GM19397 (cell line): ENCODE measurements around the gene TRA2B.

Experiments used
- ATAC-seq: cut with Tn5 transposase; IDR thresholded peaks from one replicate; pipeline ENCODE4 v1.9.1; 2021; ENCODE audit warnings: mild to moderate bottlenecking, moderate library complexity; ENCODE audit not compliant: unreplicated experiment

Gene TRA2B

DNA sequence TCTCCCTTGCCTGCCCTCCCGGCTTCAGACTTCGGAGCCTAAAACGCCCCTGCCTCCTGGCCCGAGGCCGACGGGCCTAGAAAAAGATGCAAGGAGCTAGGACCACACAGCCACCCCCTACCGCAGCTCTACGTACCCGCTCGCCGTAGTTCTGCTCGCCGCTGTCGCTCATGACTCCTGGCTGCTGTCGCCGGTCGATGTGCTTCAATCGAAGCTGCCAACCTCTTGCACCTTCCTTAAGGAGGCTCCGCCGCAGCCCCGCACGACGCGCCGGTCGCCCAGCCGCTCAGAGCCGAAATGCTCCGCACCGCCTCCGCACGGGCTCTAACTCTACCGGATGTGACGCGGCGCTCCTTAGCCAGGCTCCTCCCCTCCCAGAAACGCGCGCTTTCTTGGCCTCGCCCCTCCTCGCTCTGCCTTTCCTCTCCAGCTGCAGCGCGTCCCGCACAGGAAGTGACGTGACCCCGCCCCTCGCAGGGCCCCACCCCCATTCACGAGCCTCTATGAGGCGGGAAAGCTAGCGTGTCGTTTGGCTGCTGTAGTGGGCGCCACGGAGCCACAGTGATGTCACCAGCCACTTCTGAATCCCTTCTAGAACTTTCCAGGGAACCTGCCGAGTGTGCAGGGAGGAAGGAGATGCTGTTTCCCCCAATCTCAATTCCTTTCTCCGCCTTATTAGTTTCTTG, at the start of gene TRA2B:
TRA2B (minus strand) TSS at position 326 of the 686 bp plus-strand sequence; CDS start at position 172, 154 bp downstream.
- ATAC-seq = peak; percentile 93

DNA sequence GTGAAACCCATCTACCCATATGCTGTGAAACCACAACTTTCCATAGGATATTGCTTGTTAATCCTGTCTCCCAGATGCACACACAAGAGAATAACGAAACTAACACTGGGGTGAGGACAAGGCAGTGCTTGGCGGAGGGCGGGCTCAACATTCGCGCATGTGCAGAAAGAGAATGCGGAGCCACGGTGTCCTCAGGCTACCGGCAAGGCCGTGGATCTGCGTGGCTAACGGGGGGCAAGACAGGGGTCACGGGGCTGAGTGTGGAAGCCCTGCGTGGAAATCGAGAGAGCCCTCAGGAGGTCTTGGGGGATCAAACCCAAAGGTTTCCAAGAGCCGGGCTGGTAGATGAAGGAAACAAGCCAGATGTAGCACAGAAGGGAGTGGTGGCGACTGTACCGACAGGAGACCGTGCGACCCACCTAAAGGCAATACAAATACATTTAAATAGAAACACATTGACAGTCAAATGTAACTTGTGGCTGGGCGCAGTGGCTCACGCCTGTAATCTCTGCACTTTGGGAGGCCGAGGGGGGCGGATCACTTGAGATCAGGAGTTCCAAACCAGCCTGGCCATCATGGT, 48.5 kb upstream of the TRA2B start:
- ATAC-seq = no peak

DNA sequence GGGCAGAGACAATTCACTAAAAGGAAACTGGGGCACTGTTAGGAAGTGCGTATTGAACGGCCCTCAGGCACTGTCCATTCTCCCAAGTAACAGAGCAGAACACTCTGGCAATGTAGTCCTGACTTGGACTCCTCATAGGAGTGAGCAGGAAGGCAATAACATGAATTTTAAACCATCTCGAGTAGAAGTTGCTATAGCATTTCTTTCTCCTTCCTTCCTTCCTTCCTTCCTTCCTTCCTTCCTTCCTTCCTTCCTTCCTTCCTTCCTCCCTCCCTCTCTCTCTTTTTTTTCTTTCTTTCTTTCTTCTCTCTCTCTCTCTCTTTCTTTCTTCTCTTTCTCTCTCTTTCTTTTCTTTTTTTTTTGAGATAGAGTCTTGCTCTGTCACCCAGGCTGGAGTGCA, 46.4 kb upstream of the TRA2B start:
- no peak for ATAC-seq

DNA sequence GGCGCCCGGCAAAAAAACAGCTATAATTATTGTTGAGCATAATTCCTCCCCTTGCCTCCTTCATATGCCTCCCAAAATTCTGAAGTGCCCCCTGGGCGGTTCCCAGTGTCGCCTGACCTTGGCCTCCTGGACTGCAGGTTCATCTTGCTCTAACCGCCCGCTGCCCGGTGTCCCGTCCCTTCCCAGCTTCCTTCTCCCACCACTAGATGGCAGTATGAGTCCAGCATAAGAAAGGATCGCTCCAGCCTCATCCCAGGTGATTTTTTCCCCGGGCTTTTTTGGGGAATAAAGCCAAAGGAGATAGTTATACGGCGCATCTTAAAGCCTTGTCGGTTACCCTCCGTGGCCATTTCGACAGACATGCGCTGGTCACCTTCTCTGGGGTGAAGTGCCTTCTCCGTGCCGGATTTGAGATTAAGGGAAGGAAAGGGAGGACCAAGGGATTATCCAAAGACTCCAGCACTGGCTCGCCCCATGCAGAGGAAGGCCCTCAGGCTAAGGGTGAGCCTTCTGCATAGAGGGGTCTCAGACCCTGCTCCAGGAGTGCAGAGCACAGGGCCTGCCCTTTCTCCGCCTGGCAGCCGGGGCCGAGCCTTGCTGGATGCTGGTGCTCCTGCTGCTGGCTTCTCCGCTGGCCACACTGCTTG, 45.8 kb upstream of the TRA2B start:
- ATAC-seq = no peak

DNA sequence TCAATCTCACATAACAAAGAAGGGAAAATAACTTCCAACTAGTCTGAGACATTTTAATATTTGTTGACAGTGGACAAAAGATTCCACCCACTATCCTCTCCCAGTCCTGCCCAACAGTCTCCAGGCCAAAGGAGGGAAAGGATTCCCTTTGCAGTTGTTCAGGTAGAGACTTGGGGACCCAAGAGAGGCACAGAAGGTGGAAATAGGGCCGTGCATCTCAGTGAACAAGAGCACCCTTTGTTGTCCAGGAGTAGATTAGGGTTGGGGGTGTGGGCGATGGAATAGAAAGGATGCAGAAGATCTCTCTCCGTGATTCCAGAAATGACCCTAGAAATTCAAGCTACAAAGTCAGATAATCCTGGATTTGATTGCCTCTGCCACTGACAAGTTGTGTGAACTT, 44.8 kb upstream of the TRA2B start:
- no peak for ATAC-seq

DNA sequence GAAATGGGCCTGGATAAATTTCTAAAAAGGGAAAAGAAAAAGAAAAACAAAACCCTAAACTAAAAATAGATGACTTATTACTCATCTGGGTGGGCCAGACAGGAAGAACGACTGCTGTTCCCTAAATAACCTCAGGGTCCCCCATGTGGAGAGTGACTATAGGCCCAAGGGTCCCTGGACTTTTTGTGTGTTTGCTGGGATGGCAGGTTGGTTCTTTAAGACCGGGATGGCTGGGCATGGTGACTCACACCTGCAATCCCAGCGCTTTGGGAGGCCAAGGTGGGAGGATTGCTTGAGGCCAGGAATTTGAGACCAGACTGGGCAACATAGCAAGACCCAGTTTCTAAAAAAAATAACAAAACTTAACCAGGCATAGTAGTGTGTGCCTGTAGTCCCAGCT, 43.8 kb upstream of the TRA2B start:
- no peak for ATAC-seq

DNA sequence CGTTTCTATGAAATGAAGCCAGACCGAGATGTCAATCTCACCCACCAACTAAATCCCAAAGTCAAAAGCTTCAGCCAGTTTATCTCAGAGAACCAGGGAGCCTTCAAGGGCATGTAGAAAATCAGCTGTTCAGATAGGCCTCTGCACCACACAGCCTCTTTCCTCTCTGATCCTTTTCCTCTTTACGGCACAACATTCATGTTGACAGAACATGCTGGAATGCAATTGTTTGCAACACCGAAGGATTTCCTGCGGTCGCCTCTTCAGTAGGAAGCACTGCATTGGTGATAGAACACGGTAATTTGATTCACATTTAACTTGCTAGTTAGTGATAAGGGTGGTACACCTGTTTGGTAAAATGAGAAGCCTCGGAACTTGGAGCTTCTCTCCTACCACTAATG, 41.9 kb upstream of the TRA2B start:
- ATAC-seq = no peak

DNA sequence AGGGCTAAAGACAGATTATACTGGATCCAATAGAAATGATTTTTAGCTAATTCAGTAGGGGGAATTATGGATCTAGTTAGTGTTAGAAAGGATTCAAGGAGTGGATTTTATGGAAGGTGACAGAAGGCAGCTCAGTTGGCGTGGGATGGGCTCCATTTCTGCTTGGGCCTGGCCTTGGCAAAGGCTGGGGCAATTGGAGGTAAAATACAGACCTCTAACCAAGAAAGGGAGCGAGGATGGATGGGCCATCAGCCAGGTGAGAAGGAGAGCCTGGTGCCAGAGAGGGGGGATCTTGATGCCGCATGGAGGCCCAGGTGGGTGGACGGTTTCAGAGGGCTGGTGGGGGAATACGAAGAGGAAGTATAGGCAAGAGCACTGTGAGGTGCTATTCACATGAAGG, 40.7 kb upstream of the TRA2B start:
- ATAC-seq = no peak

DNA sequence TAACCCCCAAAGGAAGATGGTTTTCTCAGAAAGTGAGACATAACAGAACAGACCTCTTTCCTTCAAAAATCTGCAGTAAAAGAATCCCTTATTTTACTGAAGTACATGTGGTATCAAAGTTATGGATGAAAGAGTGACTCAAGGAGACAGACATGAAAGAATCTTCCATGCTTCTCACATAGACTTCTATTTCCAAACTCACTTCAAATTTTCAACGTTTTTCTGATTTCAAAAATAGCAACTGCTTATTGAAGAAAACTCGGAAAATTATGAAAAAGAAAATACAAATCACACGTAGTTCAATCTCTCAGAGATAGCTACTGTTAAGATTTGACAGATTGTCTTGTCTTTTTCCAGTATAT, 39.8 kb upstream of the TRA2B start:
- no peak for ATAC-seq

DNA sequence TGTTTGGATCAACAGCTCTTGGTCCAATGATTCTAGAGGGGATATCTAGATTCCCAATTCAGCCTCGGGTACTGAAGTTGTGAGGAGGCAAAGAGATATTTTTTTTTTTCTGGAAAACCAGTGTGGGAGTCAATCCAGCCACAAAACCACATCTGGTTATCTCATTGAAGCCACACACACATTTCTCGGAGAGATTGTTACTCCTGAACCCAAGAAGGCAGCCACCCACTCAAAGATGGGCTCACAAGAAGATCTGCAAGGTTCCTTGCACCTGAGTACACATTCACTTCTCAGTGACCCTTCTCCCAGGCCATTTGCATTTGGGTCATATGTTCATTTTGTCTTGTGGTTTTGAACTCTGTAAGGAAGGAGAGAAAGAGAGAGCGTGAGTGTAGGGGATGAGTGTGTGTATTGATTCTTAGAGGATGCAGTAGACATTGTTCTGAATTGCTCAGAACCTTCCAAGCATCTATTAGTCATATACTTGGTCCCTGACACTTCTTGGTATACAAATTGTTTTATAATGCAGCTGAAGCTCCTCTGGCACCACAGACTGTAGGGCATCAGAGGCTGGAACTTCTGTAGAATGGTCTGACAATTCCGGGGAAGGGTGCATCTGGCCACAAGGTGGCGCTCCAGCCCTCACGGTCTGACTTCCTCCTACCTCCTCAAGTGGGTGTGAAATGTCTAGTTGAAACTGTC, 39.3 kb upstream of the TRA2B start:
- no peak for ATAC-seq

DNA sequence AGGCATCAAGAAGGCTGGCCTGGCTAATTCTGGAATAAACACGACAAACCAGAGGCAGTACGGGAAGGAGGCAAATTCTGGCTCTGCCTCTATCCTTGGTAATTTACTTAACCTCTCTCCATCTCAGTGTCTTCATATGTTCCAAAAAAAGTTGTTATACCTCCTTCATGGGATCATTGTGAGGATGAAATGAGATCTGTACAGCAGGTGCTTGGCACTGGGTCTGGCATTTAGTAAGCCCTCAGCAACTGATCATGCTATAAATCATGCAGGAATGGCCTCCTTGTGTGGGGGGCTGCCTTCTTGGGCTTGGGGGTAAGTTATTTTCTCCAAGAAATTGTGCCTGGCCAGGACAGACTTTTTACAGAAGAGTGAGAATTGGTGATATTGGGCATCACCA, 38.3 kb upstream of the TRA2B start:
- no peak for ATAC-seq

DNA sequence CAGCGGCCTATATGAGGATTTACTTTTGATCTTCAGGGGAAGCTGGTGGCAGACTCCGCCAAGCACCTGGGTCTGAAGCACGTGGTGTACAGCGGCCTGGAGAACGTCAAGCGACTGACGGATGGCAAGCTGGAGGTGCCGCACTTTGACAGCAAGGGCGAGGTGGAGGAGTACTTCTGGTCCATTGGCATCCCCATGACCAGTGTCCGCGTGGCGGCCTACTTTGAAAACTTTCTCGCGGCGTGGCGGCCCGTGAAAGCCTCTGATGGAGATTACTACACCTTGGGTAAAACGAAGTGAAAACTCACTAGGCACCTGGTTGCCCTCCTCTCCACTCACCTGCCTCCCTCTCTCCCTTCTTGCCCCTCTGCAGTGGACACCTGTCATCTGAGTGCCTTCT, 33.8 kb upstream of the TRA2B start:
- no peak for ATAC-seq

DNA sequence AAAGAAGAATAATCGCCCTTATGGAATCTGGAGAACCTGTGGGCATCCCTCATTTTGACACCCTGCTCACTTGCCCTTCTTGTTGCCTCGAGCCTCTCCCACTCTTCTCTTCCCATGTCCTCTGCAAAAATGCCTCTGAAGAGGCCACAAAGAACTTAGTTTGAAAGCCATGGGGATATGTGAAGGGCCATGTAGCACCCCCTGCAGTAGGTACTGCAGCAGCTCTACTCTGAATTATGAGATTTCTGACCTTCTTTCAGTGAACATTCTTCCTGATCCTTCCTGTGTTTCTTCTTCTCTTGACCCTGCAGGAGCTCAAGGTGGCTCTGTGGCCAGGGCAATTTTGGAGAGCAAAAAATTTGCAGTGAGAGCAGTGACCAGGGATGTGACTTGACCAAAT, 30.4 kb upstream of the TRA2B start:
- ATAC-seq = no peak

DNA sequence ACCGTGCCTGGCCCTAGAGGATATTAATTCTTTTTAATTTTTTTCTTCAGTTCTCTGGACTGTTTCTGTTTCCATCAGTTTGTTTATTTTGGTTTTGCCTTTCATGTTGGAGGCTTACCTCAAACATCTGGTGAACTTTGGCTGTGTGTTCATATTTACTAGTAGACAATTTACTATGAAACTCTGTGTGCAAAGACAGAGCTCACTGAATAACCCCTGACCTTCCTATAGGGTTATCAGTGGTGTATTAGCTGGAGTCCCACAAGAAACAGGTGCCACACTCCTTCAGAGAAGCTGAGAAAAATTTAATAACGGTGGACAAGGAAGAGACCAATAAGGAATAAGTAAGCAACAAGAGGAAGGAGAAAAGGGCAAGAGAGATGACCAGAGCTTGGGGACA, 28.8 kb upstream of the TRA2B start:
- no peak for ATAC-seq

DNA sequence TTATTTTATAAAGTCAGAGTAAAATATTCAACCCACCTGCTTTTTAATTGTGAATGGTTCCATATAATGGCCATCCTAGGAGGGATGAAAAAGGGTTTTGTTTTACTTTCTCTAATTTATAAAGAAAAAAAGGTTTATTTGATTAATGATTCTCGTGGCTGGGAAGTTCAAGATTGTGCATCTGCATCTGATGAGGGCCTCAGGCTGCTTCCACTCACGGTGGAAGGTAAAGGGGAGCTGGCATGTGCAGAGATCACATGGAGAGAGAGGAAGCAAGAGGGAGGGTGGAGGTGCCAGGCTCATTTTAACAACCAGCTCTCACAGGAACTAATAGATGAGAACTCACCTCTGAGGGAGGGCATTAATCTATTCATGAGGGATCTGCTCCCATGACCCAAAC, 27.7 kb upstream of the TRA2B start:
- ATAC-seq = no peak

DNA sequence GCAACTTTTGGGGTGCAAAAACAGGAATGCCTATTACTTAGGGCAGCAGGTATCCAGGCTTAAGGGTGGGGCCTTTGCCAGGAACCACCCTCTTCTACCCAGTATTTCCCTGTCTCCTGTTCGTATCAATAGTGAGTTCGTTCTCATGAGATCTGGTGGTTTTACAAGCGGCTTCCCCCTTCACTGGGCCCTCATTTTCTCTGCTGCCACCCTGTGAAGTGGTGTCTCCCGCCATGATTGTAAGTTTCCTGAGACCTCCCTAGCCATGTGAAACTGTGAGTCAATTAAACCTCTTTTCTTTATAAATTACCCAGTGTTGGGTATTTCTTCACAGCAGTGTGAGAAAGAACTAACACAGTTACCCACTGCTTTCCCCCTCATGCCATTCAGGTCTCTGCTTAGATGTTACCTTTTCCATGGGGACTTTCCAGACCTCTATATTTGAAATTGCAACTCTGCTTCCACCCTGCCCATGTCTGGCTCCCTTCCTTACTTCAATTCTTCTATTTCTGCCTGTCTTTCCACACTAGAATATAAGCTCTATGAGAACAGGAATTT, 23.9 kb upstream of the TRA2B start:
- no peak for ATAC-seq

DNA sequence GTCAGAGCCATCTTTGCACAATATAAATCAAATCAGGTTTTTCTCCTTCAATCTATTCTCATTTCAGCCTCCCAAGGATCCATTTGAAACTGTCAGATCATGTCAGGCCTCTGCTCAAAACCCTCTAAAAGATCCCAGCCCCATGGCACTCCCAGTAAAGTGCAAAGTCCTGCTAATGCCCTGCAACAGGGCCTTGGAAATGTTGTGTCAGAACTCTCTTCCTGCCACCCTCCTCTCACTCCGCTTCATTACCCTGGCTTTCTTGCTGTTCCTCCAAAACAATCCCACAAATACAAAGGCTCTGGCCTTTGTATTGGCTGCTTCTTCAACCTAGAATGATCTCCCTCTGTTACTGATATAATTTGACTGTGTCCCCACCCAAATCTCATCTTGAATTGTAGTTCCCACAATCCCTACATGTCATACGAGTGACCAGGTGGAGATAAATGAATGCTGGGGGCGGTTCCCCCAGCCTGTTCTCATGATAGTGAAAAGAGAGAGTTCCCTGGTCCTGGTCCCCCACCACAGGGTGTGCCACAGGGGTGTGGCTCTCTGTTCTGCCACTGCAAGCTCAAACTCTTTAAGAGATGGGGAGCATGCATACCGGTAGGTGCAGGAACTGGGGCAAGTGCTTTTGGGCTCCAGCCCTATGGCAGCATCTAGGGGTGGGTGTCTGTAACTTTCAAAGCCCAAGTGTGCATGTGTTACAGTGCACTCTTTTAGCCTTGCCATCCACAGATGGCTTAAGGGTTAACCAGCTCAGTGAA, 22.9 kb upstream of the TRA2B start:
- no peak for ATAC-seq

DNA sequence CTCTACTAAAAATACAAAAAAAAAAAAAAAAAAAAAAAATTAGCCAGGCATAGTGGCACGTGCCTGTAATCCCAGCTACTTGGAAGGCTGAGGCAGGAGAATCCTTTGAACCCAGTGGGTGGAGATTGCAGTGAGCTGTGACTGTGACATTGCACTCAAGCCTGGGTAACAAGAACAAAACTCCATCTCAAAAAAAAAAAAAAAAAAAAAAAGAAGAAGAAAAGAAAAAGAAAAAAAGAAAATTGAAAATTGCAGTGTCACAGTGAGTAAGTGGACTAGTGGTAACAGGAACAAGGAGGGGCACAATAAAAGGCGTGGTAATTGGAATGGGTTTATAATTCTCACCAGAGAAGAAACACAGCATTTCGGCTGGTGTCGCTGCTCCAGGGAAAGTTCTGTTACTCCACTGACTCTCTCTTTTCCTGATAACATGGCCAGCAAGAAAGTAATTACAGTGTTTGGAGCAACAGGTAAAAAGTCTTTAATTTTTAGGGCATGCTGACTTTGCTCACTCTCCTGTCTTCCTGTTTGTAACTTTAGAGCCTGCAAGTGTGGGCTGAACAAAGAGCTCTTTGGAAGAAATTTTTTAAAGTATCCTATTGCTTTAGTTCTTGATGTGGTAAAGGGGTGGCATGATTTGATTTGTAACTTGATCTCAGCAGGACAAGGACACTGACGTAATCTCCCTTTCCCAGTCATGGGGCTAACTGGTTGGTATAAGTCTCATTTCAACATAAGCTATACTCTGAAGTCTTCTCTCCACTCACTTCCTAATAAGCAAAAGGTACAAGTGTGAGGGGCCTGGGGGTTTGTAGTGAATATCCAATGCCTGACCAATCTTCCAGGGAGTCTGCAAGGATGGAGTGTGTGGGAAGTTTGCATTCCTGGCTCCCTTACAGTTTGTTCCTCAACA, 22.1 kb upstream of the TRA2B start:
- ATAC-seq = no peak

DNA sequence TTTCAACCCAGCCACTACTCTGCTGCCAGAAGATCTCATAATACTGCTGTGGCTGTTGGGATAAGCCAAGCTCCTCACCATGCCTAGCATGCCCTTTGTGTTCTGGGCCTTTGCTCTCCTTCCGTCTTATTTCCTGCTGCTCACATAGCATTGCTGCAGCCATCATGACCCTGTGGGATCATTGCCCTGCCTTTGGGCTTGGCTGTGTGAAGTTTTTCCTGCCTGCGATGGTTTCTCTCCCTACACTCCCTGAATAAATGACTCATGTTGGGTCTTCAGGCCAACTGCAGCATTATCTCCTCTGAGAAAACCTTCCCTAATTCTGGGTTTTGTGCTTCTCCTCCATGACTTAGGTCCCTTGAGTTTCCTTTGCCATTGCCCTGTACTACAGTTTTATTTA, 20.8 kb upstream of the TRA2B start:
- ATAC-seq = no peak

DNA sequence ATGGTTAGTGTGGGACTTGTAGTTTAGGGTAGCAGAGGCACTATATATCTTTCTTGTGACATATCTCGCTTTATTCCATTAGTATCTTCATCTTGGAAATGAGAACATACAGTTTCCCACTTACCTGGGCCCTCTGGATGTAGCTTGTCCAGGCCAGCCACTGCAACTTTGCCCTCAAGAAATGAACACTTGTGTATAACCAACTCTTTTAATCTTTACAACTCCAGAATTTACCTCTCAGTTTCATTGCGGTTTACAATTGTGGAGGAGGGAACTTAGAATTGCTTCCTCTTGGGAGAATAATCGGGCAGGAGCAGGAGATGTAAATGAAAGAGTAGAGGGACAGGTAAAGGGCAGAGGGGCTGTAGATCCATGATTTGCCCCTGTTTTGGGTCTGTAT, 18.4 kb upstream of the TRA2B start:
- no peak for ATAC-seq
